GM12891 (cell line): ENCODE data around the gene ARHGAP21.

Experiments
- POLR2A ChIP-seq: IDR thresholded peaks from 2 replicates; pipeline ENCODE4 v1.6.1; 2011; ENCODE audit warnings: low read depth, low read length, control low read depth
- POU2F2 ChIP-seq: IDR thresholded peaks from 2 replicates; pipeline ENCODE4 v1.6.1; 2011; ENCODE audit warnings: low read depth, mild to moderate bottlenecking, control low read depth, low read length, moderate library complexity

DNA sequence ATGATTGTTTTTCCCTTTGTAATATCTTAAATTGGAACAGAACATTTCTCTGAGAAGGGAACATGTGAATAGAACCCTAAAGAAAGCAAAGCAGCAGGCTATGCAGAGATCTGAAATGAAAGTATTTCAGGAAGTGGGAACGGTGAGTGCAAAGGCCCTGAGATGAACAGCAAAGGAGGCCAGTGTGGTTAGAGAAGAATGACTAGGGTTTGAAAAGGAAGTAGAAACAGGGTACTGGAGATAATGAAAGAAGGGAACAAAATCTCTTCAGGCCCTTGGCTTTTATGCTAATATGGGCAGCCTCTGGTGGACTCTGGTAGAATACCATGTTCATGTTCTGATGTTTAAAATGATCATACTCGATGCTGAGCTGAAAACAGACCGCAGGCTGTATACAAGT lies 22.2 kb downstream of the ARHGAP21 start:
- TF ChIP-seq POLR2A (no peak), POU2F2 (no peak)
